Amniotic stem cell (primary cell): ENCODE results near the gene EHD2.
"Not testable (repeated sequence)": the region's sequence is repeated elsewhere in the genome, so short reads cannot be mapped to it uniquely, and the experiment has no call there.

Source experiments
- DNase-seq: peaks from one replicate; lab custom pipeline; 2025; lab: John Stamatoyannopoulos, UW

The EHD2 gene

DNA sequence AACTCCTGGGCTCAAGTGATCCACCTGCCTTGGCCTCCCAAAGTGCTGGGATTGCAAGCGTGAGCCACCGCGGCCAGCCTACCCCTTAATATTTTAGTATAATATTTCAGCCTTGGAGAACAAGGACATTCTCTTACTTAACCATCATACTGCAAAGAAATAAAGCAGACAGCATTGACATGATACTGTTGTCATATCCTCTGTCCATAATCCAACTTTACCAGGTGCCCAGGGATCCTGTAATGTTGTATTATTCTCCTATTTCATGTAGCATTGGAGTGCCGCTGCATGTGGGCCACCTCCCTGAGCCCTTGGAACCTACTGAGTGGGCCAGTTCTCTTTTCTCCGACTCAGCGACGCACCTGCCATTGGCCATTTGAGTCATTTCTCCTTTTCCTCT is 21.4 kb upstream of the EHD2 start:
- DNase-seq: no peak

DNA sequence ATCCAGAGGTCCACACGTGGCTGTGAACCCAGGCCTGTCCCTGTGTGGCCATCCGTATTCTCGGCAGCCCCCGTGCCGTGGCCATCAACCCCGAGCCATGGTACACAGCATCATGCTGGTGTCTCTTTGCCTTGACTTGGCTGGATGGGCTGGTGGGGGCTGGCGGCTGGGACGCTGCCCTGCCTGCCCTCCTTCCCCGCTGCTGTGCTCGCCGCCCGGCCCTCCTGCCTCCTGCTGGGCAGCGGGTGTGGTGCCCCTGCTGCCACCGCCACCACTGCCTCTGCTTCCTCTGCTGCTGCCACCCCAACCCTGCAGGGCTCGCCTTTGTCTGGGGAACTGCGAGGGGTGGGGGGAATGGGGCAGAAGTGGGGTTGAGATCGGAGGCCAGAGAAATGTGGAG is 19.7 kb upstream of the EHD2 start:
- DNase-seq: no peak

DNA sequence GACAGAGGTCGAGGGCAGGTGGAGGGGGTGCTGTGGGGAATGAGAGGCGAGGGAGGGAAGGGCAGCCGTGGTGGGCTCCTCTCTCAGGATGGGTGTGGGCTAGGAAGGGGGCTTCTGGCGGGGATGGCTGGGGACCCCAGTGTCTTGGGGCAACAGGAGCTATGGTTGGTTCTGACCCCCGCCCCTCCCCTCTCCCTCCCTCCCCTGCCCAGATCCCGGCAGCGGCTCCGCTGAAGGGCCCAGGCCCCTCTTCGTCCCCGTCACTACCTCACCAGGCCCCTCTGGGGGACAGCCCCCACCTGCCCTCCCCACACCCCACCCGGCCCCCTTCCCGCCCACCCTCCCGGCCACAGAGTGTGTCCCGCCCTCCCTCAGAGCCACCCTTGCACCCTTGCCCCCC is 19.3 kb upstream of the EHD2 start:
- DNase-seq: no peak

DNA sequence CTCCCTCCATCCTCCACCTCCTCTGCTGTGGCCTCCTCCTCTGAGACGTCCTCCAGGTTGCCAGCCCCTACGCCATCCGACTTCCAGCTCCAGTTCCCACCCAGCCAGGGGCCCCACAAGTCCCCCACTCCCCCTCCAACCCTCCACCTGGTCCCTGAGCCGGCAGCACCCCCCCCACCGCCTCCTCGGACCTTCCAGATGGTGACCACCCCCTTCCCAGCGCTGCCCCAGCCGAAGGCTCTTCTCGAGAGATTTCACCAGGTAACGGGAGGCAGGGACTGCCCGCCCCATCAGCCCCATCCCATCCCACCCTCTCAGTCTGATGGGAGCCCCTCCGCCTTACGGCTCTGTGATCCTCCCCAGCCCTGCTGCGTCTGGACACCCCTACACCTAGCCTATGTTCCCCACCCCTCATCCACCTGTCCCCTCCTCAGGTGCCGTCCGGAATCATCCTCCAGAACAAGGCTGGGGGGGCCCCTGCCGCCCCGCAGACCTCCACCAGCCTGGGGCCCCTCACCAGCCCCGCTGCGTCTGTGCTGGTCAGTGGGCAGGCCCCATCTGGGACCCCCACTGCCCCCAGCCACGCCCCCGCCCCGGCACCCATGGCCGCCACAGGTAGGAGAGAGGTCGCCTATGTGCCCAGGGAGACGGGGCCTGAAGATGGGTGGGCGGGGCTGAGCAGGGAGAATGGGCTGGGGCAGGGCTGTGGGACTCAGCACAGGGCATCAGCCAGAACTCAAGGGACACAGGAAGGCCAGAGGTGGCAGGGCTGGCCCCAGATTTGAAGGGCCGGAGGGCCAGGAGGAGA is 18.6 kb upstream of the EHD2 start:
- DNase-seq: no peak

DNA sequence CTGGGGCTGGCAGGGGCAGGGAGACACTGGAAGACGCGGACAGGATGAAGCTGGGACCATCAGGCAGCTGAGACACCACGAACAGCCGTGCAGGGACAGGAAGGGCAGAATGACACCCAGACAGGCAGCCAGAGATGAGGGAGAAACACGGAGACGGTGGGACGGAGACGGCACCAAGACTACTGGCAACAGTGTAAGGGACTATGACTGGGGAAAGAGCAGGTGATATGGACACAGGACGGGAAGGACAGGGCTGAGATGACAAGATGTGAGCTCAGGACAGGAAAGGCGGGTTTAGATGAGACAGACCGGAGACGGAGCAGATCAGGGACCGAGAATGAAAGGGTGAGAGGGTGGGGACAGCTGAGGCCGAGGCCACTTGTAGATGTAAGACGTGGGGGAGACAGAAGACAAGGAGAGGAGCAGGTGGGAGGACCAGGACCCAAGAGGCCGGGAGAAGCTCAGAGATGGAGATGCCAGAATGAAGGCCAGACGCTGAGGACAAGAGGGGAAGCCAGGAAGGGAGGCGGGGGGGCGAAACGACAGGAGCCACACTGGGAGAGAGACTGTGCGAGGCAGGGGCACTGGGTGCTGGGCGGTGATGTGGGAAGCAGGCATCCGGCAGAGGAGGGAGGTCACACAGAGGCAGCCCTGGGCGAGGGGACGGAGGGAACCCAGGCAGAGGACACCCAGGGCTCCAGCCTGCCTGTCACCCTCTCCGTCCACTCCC is 17.5 kb upstream of the EHD2 start:
- no peak for DNase-seq

DNA sequence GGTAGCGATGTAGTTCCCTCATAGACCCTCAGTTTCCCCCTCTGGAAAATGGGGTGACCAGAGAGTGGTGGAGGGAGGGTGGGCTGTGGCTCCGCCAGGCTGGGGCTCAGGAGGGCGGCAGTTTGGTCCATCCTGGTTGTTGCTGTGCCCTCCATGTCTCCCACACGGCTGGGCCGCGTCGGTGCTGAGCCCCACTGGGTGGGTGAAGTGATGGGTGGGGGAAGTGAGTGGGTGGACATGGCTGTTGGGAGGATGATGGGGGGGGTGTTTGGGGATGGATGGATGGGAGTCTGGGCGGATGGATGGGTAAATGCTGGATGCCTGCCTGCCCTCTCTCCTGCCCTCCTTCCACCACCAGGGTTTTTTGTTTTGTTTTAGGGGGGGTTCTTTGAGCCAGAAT is 16.6 kb upstream of the EHD2 start:
- DNase-seq: no peak

DNA sequence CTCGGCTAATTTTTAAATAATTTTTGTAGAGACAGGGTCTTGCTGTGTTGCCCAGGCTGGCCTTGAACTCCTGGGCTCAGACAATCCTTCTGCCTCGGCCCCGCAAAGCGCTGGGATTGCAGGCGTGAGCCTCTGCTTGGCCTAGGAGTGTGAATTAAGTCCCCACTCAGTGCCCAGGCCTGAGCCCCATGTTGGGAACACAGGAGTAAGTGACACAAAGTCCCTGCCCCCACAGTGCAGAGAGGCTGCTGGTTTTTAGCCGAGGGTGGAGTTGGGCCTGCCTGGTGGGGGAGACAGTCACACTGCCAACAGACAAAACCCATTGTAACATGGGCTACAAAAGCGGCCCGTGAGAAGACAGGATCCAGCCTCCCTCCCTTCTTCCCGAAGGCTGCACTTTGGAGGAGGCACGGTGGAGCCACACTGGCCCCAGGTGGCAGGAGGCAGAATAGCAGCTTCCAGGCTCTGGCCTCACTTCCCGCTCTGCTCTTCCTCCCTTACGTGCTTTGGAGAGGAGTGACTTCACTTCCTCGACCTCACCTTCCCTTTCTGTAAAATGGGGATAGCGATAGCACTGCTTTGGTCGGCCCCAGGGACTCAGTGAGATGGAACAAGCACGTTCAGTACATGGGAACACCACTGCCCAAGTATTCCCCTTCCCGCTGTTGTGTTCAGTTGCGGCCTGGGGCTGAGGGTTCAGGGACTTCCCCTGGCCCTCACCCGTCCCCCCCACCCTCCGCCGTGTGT is 15.2 kb upstream of the EHD2 start:
- DNase-seq: peak; percentile 73

DNA sequence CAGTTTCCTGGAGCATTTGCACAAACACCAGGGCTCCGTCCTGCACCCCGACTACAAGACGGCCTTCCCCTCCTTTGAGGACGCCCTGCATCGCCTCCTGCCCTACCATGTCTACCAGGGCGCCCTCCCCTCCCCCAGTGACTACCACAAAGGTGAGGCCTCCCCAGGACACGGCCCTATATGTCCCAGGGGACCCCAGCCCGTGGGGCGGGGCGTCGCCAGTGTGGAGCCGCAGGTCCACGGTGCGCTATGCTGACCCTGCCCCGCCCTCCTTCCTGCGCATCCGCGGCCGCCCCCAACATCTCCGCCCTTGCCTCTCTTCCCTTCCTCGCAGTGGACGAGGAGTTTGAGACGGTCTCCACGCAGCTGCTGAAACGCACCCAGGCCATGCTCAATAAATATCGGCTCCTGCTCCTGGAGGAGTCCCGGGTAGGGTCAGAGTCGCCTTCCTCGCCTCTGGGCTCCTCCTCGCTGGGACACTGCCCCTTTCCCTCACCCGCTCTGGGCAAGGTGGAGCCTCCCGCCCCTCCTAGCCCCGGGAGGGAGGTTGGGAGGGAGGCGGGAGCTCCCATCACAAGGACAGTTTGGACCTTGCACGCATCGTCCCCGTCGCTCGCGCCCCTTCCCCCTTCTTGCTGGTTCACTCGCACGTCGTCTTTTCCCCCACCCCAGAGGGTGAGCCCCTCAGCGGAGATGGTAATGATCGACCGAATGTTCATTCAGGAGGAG is 14.4 kb upstream of the EHD2 start:
- DNase-seq: no peak

DNA sequence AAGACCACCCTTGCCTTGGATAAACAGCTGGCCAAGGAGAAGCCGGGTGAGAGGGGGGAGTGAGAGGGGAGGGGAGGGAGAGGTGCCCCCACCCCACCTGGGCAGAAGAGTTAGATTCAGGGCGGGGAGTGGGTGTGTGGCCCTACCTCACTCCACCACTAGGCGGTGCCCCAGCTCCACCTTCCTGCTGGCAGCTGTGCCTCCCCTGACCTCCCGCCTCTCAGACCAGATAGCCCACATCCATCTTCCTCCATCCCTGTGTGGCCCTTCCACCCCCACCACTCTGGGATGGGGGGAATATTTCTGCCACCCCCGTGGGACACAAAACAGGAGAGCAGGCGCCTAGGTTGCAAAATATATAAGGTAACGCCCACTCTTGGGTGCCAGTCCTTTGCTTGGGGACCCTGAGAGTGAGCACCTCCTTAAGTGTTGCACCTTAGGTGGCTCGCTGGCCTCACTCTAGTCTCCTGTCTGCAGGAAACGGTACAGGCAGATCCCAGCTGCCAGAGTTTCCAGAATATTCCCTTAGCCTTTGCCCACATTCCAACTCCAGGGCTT is 13.8 kb upstream of the EHD2 start:
- no peak for DNase-seq

DNA sequence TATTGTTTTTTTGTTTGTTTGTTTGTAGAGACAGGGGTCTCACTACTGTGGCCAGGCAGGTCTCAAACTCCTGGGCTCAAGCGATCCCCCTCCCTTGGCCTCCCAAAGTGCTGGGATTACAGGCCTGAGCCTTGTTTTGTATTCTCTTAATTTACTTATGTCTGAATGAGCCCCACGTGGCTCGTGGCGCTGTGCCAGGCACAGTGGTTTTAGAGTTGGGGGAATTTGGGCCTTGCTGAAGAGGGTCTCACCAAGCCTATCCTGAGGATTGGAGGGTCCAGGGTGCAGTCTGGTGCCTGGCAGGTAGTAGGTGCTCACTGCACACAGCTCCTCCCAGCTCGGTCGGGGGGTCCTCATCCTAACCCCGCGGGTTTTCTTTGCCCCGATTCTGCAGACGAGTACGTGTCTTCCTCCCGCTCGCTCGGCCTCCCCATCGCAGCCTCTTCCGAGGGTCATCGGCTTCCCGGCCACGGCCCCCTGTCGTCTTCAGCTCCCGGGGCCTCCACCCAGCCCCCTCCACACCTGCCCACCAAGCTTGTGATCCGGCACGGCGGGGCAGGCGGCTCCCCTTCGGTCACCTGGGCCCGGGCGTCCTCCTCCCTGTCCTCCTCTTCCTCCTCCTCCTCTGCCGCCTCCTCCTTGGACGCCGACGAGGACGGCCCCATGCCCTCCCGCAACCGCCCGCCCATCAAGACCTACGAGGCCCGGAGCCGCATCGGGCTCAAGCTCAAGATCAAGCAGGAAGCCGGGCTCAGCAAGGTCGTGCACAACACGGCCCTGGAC is 12.1 kb upstream of the EHD2 start:
- no peak for DNase-seq

DNA sequence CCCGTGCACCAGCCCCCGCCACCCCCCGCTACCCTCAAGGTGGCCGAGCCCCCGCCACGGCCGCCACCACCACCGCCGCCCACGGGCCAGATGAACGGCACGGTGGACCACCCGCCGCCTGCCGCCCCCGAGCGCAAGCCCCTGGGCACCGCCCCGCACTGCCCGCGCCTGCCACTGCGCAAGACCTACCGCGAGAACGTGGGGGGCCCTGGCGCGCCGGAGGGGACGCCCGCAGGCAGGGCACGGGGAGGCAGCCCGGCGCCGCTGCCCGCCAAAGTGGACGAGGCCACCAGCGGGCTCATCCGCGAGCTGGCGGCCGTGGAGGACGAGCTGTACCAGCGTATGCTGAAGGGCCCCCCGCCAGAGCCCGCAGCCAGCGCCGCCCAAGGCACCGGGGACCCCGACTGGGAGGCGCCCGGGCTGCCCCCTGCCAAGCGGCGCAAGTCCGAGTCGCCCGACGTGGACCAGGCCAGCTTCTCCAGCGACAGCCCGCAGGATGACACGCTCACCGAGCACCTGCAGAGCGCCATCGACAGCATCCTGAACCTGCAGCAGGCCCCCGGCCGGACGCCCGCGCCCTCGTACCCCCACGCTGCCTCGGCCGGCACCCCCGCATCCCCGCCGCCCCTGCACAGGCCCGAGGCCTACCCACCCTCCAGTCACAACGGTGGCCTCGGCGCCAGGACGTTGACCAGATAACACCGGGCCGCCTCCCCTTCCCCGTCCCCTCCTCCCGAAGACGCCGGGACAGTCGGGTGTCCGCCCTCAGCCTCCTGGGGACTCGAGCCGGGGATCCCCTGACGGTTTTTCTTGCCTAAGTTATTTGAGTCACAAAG is 11.3 kb upstream of the EHD2 start:
- DNase-seq: no peak

DNA sequence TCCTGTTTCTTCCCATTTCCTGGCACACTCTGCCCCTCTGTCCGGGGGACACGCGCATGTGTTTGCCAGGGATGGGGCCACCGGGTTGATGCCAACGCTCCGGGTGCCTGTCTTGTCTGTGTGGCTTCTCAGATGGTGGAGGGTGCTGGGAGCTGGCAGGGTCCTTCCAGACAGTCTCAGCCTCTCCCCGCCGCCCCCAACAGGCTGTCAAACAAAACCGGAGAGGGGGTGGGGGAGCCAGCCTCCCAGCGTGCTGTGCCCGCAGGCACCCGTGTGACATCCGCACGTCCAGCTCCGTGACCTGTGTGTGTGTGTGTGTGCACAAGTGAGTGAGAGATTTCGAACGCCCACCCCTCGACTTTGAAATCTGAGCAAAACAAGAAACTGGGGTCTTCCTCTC is 10.6 kb upstream of the EHD2 start:
- no peak for DNase-seq

DNA sequence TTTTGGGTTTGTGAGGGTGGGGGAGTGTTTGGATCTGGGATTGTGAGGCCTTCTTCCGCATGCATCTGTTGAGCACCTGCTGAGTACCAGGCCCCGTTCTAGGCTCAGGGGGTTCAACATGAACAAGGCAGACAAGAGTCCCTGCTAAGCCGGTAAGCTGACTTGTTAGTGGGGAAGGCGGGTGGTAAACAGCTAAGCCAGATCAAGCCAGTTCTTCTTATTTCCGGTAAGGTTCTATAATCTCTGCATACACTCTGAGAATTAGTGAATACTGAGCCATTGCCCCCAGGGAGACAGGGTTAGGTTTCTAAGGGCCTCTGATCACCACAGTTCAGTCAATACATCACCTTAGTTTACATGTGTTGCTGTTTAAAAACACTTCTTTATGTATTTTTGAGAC is 9.9 kb upstream of the EHD2 start:
- no peak for DNase-seq

DNA sequence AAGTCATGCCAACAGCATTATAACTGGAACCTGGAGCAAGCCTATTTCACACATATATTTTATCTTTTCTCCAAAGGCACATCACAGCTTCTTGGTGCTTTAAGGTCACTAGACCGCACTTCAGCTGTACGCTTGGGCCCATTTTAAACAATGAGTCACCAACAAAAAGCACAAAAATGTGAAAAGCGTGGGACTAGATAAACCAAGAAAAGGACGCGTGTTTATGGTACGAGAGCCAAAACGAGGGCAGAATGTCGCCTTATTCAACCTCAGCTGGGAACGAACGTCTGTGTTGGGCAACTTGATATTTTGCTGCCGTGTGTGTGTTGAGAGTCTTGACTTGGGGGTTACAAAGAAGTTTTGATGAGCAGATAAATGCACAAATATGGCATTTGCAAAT is 9.2 kb upstream of the EHD2 start:
- no peak for DNase-seq

DNA sequence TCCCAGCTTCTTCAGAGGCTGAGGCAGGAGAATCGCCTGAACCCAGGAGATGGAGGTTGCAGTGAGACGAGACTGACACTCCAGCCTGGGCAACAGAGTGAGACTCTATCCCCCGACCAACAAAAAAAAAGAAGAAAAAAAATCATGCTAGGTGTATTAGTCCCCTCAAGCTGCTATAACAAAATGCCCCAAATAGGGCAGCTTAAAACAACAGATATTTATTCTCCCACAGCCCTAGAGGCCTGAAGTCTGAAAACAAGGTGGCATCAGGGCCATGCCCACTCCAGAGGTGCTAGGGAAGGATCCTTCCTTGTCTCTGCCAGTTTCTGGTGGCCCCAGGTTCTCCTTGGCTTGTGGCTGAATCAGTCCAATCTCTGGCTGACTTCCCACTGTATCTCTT is 8.6 kb upstream of the EHD2 start:
- DNase-seq: no peak

DNA sequence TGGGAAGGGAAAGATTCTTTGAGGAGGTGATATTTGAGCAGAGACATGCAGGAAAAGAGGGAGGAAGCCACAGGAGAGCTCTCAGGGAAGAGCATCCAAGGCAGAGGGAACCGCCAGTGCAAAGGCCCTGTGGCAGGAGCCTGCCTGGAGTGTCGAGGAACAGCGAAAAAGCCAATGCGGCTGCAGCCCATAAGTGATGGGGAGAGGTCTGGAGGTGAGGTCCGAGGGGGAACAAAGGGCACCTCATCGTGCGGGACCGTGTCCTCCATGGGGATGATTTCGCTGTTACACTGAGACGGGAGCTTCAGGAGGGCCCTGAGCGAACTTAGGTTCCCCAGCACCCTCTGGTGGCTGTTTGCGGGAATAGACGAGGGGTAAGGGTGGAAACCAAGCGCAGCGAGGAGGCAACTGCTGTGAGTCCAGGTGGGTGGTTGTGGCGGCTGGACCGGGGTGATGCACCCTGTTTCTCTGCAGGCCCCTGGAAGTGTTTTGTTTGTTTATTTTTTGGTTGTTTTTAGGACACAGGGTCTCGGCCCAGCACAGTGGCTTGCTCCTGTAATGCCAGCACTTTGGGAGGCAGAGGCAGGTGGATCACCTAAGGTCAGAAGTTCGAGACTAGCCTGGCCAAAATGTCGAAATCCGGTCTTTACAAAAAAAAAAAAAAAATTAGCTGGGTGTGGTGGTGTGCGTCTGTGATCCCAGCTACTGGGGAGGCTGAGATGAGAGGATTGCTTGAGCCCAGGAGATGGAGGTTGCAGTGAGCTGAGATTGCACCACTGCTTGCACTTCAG is 5.9 kb upstream of the EHD2 start:
- DNase-seq: peak; percentile 58

DNA sequence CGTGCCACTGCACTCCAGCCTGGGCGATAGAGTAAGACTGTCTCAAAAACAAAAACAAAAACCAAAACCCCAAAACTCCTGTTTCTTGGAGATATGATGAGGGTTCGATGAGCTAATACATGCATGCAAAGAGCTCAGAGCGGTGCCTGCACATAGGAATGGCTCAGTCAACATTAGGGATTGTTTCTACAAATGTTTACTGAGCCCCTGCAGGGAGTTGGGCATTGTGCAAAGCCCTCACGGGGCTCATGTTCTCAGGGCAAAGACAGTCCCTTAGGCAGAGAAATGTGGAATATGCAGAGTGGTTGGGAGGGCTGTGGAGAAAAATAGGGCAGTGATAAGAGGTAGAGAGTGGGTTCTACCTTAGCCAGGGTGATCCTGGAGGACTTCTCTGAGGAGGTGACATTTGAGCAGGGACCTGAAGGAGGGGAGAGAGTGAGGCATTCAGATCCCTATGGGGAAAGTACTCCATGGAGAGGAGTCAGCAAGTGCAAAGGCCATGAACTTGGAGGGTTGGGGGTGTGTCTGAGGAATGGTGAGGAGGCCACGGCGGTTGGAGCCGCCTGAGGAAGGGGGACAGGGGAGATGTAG is 1.5 kb upstream of the EHD2 start:
- DNase-seq: no peak

DNA sequence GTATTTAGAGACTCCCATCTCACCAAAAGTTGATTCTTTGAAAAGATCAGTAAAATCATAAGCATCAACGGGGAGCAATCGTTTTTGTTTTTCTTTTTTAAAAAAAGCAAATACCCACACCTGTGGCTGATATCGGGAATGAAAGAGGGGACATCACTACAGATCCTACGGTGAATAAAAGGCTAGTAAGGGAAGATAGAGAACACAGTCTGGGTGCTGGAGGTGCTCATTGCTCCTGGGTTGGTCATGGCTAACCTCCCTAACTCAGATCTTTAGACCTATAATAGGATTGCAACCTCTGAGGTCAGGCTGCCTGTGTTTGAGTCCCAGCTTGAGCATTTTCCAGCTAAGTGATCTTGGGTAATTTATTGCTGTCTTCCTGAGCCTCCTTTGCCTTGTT is 1.1 kb downstream of the EHD2 start:
- no peak for DNase-seq

DNA sequence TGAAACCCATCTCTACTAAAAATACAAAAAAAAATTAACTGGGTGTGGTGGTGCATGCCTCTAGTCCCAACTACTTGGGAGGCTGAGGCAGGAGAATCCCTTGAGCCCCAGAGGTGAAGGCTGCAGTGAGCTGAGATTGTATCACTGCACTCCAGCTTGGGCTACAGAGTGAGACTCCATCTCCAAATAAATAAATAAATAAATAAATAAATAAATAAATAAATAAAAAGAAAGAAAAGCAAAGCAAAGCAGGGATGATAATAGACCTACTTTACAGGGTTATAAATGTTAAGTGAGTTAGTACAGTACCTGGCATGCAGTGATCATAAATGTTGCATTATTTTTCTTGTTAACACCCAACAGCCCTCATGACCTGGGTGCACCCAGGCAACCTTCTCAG is 1.6 kb downstream of the EHD2 start:
- not testable (repeated sequence) for DNase-seq
